ENCODE results near the gene USP30. TPM values are rescaled to one million over a fixed set of nuclear protein-coding genes. Genes with fewer than 3 reads are reported as not detected.

The USP30 gene
- total and polyA plus RNA-seq, 4 donors, result 6.5 to 17.9 (median 8.0) TPM

GRCh38 chr12:109074866-109075265 is 22.5 kb downstream of the USP30 start:
- peaks cover 17 to 55% (median 41%) of the 10 kb centered on the region in 4 donors for H3K36me3 ChIP-seq (ENCODE audit: control insufficient read depth in 4 of 4, insufficient read depth in 4 of 4, low read length in 4 of 4)
- H3K27me3 ChIP-seq (ENCODE audit: control insufficient read depth in 3 of 3, insufficient read depth in 3 of 3, low read length in 2 of 3), result no peaks in the 10 kb centered on the region
- peaks cover 0 to 6% (median 0%) of the 10 kb centered on the region in 4 donors for H3K9me3 ChIP-seq (ENCODE audit: control insufficient read depth in 4 of 4, insufficient read depth in 3 of 4, low read length in 3 of 4)
- no peaks in the 10 kb centered on the region for H3K4me1 ChIP-seq (ENCODE audit: control insufficient read depth in 5 of 5, insufficient read depth in 5 of 5, low read length in 5 of 5)
- no peak overlapping the region for H3K9ac ChIP-seq (ENCODE audit: insufficient read depth in 1 of 2, low read length in 2 of 2)
- DNase-seq, result no peak
- no peak for ATAC-seq (ENCODE audit: insufficient read depth, low FRiP score)
- H3K27ac ChIP-seq (ENCODE audit: low read depth in 1 of 2, low read length in 1 of 2), result no peak overlapping the region
- no peak for TF ChIP-seq CTCF (IDR thresholded peaks at IDR 0.05; ENCODE audit: control extremely low read depth, extremely low read depth)
- no peak overlapping the region for H3K4me3 ChIP-seq

- no peak for ATAC-seq (ENCODE audit: insufficient read depth, low FRiP score)
- no peak for DNase-seq
- no peak for TF ChIP-seq CTCF (IDR thresholded peaks at IDR 0.05; ENCODE audit: control extremely low read depth, extremely low read depth)
- H3K4me1 ChIP-seq (ENCODE audit: control insufficient read depth in 5 of 5, insufficient read depth in 5 of 5, low read length in 5 of 5), result no peaks in the 10 kb centered on the region
- peaks cover 0 to 2% (median under 1%) of the 10 kb centered on the region in 4 donors for H3K9me3 ChIP-seq (ENCODE audit: control insufficient read depth in 4 of 4, insufficient read depth in 3 of 4, low read length in 3 of 4)
- no peak overlapping the region for H3K27ac ChIP-seq (ENCODE audit: low read depth in 1 of 2, low read length in 1 of 2)
- no peak overlapping the region for H3K4me3 ChIP-seq
- H3K27me3 ChIP-seq (ENCODE audit: control insufficient read depth in 3 of 3, insufficient read depth in 3 of 3, low read length in 2 of 3), result no peaks in the 10 kb centered on the region
- WGBS, 2 donors, result 94 to 96% methylated on average over 14 of the region's 14 CpGs
- no peak overlapping the region for H3K9ac ChIP-seq (ENCODE audit: insufficient read depth in 1 of 2, low read length in 2 of 2)
- peaks cover 23 to 53% (median 41%) of the 10 kb centered on the region in 4 donors for H3K36me3 ChIP-seq (ENCODE audit: control insufficient read depth in 4 of 4, insufficient read depth in 4 of 4, low read length in 4 of 4)
These were observed 30.4 kb downstream of the USP30 start for GRCh38 chr12:109082751-109083150.

GRCh38 chr12:109084425-109084824 is 32.0 kb downstream of the USP30 start:
- Histone ChIP-seq H3K9me3 (ENCODE audit: control insufficient read depth in 4 of 4, insufficient read depth in 3 of 4, low read length in 3 of 4) (peaks cover 0 to 2% (median 0%) of the 10 kb centered on the region in 4 donors), H3K4me3 (no peak overlapping the region), H3K9ac (ENCODE audit: insufficient read depth in 1 of 2, low read length in 2 of 2) (no peak overlapping the region), H3K27ac (ENCODE audit: low read depth in 1 of 2, low read length in 1 of 2) (no peak overlapping the region), H3K27me3 (ENCODE audit: control insufficient read depth in 3 of 3, insufficient read depth in 3 of 3, low read length in 2 of 3) (no peaks in the 10 kb centered on the region), H3K36me3 (ENCODE audit: control insufficient read depth in 4 of 4, insufficient read depth in 4 of 4, low read length in 4 of 4) (peaks cover 25 to 53% (median 42%) of the 10 kb centered on the region in 4 donors), H3K4me1 (ENCODE audit: control insufficient read depth in 5 of 5, insufficient read depth in 5 of 5, low read length in 5 of 5) (no peaks in the 10 kb centered on the region)
- no peak for DNase-seq
- WGBS, 2 donors, result 92 to 97% methylated on average over 2 of the region's 2 CpGs
- no peak for ATAC-seq (ENCODE audit: insufficient read depth, low FRiP score)
- no peak for TF ChIP-seq CTCF (IDR thresholded peaks at IDR 0.05; ENCODE audit: control extremely low read depth, extremely low read depth)

- ATAC-seq (ENCODE audit: insufficient read depth, low FRiP score), result no peak
- TF ChIP-seq CTCF (IDR thresholded peaks at IDR 0.05; ENCODE audit: control extremely low read depth, extremely low read depth), result no peak
- no peaks in the 10 kb centered on the region for H3K27me3 ChIP-seq (ENCODE audit: control insufficient read depth in 3 of 3, insufficient read depth in 3 of 3, low read length in 2 of 3)
- peaks cover 0 to 2% (median 0%) of the 10 kb centered on the region in 4 donors for H3K9me3 ChIP-seq (ENCODE audit: control insufficient read depth in 4 of 4, insufficient read depth in 3 of 4, low read length in 3 of 4)
- peaks cover 23 to 49% (median 40%) of the 10 kb centered on the region in 4 donors for H3K36me3 ChIP-seq (ENCODE audit: control insufficient read depth in 4 of 4, insufficient read depth in 4 of 4, low read length in 4 of 4)
- no peak for DNase-seq
- H3K27ac ChIP-seq (ENCODE audit: low read depth in 1 of 2, low read length in 1 of 2), result no peak overlapping the region
- 97% methylated on average over 11 of the region's 11 CpGs for WGBS, 2 donors
- no peaks in the 10 kb centered on the region for H3K4me1 ChIP-seq (ENCODE audit: control insufficient read depth in 5 of 5, insufficient read depth in 5 of 5, low read length in 5 of 5)
- no peak overlapping the region for H3K4me3 ChIP-seq
- no peak overlapping the region for H3K9ac ChIP-seq (ENCODE audit: insufficient read depth in 1 of 2, low read length in 2 of 2)
These were observed 33.2 kb downstream of the USP30 start for GRCh38 chr12:109085590-109085989.
